Measurements from ENCODE around the gene TSC22D1. TPM values are rescaled to one million over a fixed set of nuclear protein-coding genes. Genes with fewer than 3 reads are reported as not detected.

TSC22D1 gene
- total and polyA plus RNA-seq, 4 donors: 21.0 to 43.5 (median 37.0) TPM

DNA sequence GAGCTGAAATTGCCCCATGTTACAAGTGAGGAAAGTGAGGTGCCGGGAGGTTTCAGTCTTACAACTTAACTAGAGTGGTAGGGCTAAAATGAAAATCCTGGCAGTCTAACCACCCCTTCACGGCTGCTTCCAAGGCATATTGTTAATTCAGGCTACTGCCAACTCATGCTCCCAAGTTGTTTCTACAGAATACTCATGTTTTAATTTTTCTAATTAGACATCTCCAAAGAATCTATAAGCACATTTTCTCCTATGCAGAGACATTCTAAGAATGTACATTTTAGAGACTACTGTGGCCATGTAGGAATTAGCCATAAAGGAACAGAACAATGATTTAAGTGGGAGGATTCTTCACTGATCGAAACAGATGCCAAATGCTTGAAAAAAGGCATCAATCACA, 7.0 kb upstream of the TSC22D1 start:
- H3K9me3 ChIP-seq (ENCODE audit: control insufficient read depth in 4 of 4, low read length in 3 of 4): no peaks in the 10 kb centered on the region
- peaks cover 0 to 3% (median under 1%) of the 10 kb centered on the region in 4 donors for H3K4me1 ChIP-seq (ENCODE audit: control insufficient read depth in 4 of 4, insufficient read depth in 4 of 4, low read length in 3 of 4)
- WGBS: 78% methylated on average over 3 of the region's 3 CpGs
- no peak for DNase-seq (ENCODE audit: low spot score)
- no peaks in the 10 kb centered on the region for H3K27me3 ChIP-seq (ENCODE audit: control insufficient read depth in 4 of 4, insufficient read depth in 4 of 4, low read length in 3 of 4)
- H3K27ac ChIP-seq (ENCODE audit: low read depth in 1 of 2, low read length in 2 of 2): no peak overlapping the region
- H3K36me3 ChIP-seq (ENCODE audit: control insufficient read depth in 4 of 4, insufficient read depth in 3 of 4, low read depth in 1 of 4, low read length in 3 of 4): no peaks in the 10 kb centered on the region
- no peak overlapping the region for H3K9ac ChIP-seq (ENCODE audit: low read depth in 1 of 2, low read length in 2 of 2)
- TF ChIP-seq RAD21 (IDR thresholded peaks at IDR 0.05): no peak
- TF ChIP-seq TAF1 (conservative IDR thresholded peaks at IDR 0.05): no peak
- no peak overlapping the region for H3K4me3 ChIP-seq (ENCODE audit: low read depth in 1 of 3, low read length in 3 of 3)

DNA sequence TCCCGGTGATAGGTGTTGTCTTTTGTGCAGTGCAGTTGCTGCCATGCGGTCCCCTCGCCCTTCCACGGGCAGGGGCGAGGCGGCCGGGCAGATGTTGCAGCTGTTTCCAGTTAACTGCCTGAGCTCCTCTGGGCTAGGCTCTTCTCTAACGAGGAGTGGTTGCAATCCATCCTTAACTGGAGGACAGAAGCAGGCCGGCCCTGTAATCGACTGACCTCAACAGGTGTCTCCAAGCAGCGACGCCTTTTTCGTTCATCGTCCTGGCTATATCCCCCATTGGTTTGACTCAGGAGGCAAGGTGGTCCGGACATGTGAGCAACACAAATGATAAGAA, 1.9 kb upstream of the TSC22D1 start:
- TF ChIP-seq, protein P1, sequence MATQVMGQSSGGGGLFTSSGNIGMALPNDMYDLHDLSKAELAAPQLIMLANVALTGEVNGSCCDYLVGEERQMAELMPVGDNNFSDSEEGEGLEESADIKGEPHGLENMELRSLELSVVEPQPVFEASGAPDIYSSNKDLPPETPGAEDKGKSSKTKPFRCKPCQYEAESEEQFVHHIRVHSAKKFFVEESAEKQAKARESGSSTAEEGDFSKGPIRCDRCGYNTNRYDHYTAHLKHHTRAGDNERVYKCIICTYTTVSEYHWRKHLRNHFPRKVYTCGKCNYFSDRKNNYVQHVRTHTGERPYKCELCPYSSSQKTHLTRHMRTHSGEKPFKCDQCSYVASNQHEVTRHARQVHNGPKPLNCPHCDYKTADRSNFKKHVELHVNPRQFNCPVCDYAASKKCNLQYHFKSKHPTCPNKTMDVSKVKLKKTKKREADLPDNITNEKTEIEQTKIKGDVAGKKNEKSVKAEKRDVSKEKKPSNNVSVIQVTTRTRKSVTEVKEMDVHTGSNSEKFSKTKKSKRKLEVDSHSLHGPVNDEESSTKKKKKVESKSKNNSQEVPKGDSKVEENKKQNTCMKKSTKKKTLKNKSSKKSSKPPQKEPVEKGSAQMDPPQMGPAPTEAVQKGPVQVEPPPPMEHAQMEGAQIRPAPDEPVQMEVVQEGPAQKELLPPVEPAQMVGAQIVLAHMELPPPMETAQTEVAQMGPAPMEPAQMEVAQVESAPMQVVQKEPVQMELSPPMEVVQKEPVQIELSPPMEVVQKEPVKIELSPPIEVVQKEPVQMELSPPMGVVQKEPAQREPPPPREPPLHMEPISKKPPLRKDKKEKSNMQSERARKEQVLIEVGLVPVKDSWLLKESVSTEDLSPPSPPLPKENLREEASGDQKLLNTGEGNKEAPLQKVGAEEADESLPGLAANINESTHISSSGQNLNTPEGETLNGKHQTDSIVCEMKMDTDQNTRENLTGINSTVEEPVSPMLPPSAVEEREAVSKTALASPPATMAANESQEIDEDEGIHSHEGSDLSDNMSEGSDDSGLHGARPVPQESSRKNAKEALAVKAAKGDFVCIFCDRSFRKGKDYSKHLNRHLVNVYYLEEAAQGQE (IDR thresholded peaks at IDR 0.05): no peak
- TF ChIP-seq RXRA (IDR thresholded peaks at IDR 0.05) (no peak), TAF1 (conservative IDR thresholded peaks at IDR 0.05) (no peak), HNF4A (conservative IDR thresholded peaks at IDR 0.05) (no peak), NR2F2 (IDR thresholded peaks at IDR 0.05) (no peak), FOXA2 (IDR thresholded peaks at IDR 0.05) (no peak), JUND (IDR thresholded peaks at IDR 0.05) (no peak), YY1 (IDR thresholded peaks at IDR 0.05) (no peak), SP1 (IDR thresholded peaks at IDR 0.05) (no peak), EGR1 (IDR thresholded peaks at IDR 0.05; ENCODE audit: low read depth in 2 of 2) (no peak)
- TF ChIP-seq, protein P2, sequence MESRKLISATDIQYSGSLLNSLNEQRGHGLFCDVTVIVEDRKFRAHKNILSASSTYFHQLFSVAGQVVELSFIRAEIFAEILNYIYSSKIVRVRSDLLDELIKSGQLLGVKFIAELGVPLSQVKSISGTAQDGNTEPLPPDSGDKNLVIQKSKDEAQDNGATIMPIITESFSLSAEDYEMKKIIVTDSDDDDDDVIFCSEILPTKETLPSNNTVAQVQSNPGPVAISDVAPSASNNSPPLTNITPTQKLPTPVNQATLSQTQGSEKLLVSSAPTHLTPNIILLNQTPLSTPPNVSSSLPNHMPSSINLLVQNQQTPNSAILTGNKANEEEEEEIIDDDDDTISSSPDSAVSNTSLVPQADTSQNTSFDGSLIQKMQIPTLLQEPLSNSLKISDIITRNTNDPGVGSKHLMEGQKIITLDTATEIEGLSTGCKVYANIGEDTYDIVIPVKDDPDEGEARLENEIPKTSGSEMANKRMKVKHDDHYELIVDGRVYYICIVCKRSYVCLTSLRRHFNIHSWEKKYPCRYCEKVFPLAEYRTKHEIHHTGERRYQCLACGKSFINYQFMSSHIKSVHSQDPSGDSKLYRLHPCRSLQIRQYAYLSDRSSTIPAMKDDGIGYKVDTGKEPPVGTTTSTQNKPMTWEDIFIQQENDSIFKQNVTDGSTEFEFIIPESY (IDR thresholded peaks at IDR 0.05): no peak
- TF ChIP-seq, protein P3, sequence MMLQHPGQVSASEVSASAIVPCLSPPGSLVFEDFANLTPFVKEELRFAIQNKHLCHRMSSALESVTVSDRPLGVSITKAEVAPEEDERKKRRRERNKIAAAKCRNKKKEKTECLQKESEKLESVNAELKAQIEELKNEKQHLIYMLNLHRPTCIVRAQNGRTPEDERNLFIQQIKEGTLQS (IDR thresholded peaks at IDR 0.05): no peak
- Histone ChIP-seq H3K27ac (ENCODE audit: low read depth in 1 of 2, low read length in 2 of 2) (peak overlapping the region; percentile 75 to 84), H3K4me1 (ENCODE audit: control insufficient read depth in 4 of 4, insufficient read depth in 4 of 4, low read length in 3 of 4) (peaks cover 0 to 27% (median 10%) of the 10 kb centered on the region in 4 donors), H3K4me3 (ENCODE audit: low read depth in 1 of 3, low read length in 3 of 3) (peak overlapping the region; percentile 70 to 93 (median 82)), H3K27me3 (ENCODE audit: control insufficient read depth in 4 of 4, insufficient read depth in 4 of 4, low read length in 3 of 4) (peaks cover 0 to 4% (median 1%) of the 10 kb centered on the region in 4 donors), H3K36me3 (ENCODE audit: control insufficient read depth in 4 of 4, insufficient read depth in 3 of 4, low read depth in 1 of 4, low read length in 3 of 4) (no peaks in the 10 kb centered on the region), H3K9ac (ENCODE audit: low read depth in 1 of 2, low read length in 2 of 2) (peak overlapping the region in 1 of 2 donors; percentile 75), H3K9me3 (ENCODE audit: control insufficient read depth in 4 of 4, low read length in 3 of 4) (no peaks in the 10 kb centered on the region)
- 6% methylated on average over 15 of the region's 15 CpGs for WGBS
- DNase-seq (ENCODE audit: low spot score): no peak
